ENCODE data around the gene MAB21L2.
"Not testable (repeated sequence)": the region's sequence is repeated elsewhere in the genome, so short reads cannot be mapped to it uniquely, and the experiment has no call there.

The MAB21L2 gene

DNA sequence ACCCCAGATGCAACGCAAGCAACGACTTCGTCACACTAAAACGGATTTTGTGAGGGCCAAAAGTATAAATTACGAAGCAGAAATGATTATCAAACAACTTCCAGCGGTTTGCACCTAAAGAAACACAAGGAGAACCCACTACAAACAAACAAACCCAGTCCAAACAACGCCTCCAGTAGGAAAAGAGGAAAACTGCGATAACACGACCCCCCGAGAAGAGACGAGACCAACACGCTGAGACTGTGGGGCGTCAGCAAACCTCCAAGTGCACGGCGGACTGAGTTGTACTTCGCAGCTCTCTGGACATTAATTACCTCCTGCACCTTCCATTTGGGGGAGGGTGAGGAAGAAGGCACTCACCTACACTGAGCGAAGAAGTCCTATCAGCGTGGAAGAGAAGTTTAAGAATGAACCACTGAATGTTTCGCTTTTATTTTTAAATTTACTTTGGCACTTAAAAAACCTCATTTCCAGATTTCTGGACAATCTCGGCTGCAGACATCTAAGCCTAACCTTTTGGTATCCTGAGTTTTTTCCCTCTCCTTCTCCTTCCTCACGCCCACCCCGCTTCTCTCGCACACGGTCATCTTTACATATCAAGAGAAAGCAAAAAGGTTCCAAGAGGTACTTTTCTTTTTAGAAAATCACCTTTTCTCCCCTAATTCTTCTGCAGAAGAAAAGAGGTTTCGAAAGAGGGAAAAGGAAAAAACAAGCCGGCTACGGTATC is at the start of gene MAB21L2:
Gene MAB21L2 (plus strand): TSS at position 6 of the 727 bp plus-strand sequence. CDS start 879 bp downstream, outside the sequence.
- no peak for DNase-seq

DNA sequence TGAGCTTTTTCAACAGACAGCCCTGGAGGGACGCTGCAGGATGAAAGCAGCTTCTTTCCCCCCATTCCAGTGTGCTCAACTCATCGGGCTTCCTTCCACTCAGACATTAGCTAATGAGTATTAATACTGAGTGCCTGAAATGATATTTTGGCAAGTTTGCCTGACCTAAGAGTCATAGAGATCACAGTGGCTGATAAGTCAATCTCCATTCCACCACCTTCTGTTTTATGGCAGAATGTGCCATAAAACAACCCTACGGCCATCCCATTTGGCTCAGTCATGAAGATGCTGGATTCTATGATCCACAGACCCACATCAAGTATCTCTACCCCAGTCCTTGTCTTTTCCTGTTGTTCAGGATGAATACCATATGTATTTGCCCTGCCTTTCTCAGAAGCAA is 48.3 kb upstream of the MAB21L2 start:
- DNase-seq = no peak

DNA sequence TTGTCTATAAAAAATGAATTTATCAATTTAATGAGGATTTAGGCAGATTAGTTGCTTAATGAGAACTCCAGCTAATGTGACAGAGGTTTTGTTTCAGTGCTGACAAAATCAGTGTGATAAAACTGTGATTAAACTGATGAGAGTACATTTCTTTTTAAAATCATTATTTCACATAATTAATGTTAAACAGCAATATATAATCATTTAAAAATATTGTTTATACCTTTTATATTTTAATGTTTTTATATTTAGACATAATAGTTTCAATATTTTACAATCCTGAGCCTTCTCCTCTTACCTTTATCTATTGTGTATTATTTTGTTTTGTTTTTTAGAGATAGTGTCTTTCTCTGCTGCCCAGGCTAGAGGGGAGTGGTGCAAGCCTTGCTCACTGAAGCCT is 47.1 kb upstream of the MAB21L2 start:
- no peak for DNase-seq

DNA sequence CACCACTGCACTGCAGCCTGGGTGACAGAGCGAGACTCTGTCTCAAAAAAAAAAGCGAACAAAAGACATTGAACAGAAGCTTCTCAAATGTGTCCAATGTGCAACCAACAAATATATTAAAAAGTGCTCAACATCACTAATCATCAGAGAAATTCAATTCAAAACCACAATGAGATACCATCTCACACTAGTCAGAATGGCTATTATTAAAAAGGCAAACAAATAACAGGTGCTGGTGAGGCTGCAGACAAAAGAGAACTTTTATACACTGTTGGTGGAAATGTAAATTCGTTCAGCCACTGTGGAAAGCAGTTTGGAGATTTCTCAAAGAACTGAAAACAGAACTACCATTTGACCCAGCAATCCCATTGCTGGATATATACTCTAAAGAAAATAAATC is 44.0 kb upstream of the MAB21L2 start:
- not testable (repeated sequence) for DNase-seq

DNA sequence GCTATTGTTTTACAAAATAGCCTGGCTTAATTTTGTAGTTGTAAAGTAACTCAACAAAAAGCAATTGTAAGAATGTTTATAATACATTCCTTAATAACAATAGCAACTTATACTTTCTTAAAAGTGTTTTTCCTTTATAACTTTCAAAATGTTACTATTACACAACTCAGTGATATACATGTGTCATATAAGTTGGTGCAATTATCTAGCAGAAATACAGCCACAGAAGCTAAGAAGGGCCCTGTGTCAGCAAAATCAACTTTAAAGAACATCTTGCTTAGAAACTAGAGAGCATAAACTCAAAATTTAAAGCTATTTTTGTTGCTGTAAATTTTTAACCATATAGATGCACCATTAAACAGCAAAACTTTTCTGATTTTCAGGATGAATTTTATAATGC is 41.4 kb upstream of the MAB21L2 start:
- no peak for DNase-seq

DNA sequence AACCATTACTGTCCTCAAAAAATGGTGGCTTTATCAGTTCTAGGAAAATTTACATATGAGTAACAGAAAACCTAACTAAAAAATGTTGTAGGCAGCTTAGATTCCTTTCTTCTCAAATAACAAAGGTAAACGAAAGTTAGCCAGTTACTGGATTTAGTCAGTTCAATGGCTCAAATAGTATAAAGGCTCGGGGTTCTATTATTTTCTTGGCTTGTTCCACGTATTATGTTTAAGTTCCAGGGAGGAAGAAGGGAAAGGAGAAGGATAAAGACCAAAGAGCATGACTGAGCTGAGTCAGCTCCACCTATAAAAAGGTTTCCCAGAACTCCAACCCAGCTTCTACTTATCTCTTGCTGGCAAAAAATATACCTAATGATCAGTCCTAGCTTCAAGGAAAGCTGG is 41.0 kb upstream of the MAB21L2 start:
- DNase-seq = no peak

DNA sequence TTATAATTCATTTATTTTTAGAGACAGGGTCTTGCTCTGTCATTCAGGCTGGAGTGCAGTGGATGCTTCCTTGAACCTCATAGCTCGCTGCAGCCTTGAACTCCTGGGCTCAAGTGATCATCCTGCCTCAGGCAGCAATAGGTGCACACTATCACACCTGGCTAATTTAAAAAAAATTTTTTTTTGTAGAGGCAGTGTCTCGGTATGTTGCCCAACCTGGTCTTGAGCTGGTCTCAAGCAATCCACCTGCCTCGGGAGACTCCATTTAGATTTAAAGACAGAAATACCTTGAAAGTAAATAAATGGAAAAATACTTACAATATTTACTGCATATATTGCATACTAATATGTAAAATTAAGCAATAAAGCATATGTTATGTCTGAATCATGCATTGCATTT is 40.3 kb upstream of the MAB21L2 start:
- no peak for DNase-seq

DNA sequence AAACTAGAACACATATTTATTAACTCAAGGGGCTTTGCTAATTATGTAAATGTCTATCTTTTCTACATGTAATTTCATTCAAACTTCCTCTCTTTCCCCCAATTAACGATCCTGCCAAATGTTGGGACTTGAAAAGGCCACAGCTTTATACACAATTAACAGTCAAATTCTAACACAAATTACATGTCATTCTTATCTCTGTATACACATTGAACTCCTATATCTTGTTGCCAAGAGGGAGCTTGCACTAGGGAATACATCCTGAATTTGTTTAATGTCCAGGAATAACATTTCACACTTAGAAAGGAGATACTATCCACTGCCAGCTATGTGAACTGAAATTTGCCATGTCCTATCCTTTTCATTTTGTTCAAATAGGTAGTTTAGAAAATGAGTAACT is 38.9 kb upstream of the MAB21L2 start:
- DNase-seq = no peak

DNA sequence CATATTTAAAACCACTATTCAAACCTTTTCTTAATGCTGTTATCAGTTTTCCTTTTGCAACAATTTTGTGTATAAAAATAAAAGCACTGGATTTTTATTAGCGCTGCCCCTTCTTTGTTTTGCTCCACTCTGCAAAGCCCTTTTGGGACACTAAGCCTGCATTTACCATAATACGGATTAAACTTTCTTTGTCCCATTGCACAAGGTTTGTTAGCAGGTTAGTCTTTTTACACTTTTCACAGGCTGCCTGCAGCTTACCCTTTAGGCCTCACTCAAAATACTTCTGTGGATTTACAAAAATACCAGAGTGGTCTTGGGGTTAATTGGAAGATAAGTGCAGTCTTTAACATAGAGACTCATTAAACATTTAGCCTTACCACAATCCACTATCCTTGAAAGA is 35.7 kb upstream of the MAB21L2 start:
- no peak for DNase-seq

DNA sequence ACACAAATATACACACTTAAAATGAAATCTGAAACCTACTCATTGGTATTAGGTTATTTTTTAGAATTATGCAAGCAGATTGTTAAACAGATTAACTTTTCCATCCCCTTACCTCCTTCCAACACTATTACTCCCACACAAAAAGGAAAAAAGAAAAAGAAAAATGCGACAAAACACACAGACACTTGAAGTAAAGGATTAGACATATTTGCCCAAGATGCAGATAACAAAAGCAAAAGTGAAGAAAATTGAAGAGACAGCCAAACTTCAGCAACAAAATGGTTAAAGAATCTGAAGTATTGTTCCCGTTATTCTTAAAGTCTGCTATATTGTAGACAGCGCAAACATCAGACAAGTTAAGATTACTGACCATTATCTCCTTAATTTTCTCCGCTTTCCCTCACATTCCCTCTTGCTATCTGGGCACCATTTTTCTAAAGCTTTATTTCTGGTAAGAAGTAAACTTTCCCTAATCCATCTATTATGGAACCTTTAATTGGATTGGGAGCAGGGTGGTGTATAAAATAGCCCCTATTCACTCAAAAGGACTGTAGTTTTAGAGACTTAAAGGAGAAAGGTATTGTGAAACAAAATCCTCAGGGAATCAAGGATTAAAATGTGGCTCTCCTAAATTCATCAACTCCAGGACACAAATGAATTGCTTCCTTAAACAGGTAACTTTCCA is 34.7 kb upstream of the MAB21L2 start:
- DNase-seq = no peak

DNA sequence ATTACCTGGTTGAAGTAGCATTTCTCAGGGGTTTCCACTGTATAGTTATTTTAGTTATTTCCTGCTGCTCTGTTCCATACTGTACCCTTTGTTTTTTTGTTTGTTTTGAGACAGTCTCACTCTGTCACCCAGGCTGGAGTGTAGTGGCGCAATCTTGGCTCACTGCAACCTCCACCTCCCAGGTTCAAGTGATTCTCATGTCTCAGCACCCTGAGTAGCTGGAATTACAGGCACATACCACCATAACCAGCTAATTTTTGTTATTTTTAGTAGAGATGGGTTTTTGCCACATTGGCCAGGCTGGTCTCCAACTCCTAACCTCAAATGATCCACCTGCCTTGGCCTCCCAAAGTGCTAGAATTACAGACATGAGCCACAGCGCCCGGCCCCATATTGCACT is 24.1 kb upstream of the MAB21L2 start:
- not testable (repeated sequence) for DNase-seq

DNA sequence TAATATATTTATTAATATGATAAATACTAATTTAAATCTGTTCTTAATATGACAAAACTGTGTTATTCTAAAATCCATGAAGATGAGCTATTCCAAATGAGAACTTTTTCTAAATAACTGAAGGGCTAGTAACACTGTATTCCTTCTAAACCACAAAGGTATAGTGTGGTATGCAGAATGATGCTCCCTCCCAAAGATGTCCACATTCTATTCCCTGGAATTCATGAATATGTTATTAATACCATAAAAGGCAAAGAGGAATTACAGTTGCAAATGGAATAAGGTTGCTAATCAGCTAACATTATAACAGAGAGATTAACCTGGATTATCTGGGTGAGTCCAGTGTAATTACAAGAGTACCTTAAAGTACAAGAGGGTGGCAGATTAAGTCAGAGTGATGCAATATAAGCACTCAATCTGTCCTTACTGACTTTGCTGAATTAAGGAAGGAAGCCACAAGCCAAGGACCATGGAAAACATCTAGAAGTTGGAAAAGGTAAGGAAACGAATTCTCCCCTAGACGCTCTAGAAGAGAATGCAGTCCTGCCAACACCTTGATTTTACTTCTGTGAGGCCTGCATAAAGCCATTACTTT is 20.7 kb upstream of the MAB21L2 start:
- DNase-seq = no peak

DNA sequence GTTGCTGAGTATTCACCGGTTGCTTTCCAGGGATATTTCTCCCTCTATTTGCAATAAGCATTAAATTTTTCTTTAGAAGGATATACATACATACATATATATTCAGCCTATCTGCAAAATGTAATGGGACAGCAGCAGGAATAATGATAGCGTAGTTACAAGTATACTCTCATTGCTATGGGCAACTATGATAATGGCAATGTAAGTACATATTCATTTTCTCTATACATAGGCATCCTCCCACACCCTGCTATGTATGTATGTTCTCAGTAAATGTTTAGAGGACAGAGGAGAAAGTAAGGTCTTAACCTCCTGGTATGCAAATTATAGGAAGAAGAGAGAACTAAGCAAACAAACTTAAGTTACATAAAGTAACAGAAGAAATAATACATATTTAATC is 19.7 kb upstream of the MAB21L2 start:
- DNase-seq = no peak

DNA sequence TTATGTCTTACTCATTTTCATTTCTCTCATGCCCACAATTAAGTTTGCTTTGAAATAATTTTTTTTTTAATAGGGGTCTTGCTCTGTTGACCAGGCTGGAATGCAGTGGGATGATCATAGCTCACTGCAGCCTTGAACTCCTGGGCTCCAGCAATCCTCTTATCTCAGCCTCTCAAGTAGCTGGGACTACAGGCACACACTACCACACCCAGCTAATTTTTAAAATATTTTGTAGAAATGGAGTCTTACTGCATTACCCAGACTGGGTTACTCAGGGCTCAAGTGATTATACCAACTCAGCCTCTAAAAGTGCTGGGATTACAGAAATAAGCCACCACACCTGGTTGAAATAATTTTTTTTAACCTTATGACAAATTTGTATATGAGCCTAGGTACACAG is 19.2 kb upstream of the MAB21L2 start:
- DNase-seq = no peak

DNA sequence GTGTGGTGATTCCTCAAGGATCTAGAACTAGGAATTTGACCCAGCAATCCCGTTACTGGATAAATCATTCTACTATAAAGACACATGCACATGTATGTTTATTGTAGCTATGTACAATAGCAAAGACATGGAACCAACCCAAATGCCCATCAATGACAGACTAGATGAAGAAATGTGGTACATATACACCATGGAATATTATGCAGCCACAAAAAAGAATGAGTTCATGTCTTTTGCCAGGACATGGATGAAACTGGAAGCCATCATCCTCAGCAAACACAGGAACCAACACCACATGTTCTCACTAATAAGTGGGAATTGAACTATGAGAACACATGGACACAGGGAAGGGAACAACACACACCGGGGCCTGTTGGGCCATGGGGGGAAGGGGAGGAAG is 17.0 kb upstream of the MAB21L2 start:
- DNase-seq = not testable (repeated sequence)

DNA sequence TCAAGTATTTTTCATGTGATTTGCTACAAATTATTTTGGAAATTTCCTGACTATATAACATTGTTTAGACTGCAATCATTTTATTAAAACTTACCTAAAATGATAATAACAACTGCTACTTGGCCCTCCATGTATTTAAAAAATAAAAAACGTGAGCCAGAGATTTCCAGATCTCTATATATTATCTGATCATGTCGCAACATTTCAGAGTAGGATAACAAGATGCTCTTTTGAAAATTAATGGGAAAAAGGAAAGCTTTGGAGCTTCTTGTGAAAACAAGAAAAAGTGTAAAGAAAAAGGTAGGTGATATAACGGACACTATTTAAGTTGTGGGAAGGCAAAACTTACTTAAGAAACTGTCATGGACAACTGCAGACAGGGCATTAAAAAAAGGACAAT is 14.9 kb upstream of the MAB21L2 start:
- DNase-seq = no peak

DNA sequence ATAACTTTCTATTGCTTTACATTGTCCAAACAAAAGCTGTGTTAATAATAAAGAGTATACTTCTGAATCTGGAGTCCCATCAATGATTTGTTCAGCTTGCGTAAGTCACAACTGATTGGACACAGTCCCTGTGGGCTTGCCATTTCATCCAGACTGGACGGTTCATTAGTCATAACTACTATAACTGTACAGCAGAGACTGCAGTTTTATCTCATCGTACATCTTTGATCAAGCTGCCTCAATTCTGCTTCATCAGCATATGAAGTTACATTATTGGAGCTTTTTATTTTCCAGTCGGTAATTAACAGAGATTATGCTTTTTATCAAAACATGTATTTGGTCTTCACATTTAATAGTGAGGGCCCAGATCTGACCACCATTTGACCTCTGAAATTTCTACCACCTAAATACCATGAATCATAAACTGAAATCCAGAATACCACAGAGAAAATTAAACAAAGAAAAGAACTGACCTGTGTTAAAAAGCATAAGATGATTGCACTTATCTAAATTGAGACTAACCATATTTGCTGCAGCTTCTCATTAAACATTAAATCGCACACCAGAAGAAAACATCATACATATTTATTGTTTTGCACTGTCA is 12.5 kb upstream of the MAB21L2 start:
- no peak for DNase-seq

DNA sequence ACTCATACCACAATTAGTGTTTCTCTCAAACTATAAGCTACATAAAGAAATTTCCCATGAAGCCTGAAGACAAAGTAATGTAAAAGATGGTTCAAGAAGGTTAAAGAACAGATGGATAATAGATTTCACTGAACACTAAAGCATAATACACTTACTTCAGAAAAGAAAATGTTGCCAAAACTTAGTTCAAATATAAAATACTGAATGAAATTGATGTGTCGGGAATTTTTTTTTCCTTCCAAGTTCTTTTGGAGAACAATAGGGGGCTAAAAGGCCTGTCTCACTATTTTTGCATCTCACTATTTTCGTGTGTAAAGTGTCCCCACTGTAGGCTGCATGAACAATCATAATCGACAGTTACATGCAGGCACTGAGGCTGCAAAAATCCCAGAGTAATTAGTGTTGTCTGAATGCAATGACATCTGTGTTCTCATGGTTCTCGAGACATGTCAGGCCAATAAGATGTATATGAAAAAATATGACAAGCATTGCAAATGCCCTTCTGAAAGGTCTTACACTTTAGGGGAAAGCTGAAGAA is 11.9 kb upstream of the MAB21L2 start:
- no peak for DNase-seq

DNA sequence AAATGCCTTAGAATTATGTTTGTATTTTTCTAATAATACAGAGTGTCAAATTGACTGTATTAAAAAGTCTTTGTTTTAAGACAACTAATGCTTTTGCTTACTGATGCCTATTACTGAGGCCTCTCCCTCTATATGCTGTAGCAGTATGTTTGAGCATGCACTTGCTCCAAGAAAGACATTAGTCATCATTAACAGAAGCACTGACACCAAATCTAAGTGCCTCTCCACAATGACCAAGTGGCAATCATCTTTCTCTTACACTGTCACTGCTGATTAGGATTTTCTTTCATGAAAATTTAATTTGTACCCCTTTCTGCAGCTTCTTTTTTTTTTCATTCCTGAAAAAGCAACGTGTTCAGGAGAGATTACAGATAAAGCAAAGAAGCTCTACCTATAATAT is 11.1 kb upstream of the MAB21L2 start:
- DNase-seq = no peak

DNA sequence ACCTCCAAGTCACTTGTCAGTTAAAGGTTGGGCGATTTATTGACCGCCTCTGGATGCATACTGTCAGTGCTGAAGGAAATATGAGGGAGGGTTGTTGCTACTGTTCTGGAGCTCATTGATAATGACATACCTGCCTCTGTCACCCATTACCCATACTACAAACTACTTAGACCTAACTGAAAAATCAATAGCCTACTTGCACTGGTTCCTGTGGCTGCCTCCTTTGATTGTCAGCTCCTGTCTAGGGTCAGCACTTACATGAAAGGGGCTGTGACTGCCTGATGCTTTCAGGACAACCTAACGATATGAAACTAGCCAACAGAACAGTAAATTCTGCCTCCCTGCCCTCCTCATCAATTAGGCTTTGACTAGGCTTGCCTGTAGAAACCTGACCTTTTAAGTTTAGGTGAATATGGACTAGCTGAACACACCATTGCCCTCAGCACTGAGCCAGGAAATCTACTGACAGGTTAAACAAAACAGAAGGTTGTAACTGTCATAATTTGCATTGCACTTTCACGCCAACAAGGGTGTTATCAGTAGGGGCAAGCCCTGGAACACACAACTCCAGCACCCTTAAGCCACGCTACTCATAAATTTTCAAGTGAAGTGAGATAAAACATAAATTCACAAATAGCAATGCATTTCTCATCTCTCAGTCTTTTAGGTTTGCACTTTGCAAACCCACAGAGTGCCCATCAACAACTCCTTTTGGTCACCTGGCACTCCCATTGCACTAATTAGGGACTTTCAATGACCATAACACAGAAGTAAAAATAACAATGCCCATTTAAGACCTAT is 9.0 kb upstream of the MAB21L2 start:
- no peak for DNase-seq

DNA sequence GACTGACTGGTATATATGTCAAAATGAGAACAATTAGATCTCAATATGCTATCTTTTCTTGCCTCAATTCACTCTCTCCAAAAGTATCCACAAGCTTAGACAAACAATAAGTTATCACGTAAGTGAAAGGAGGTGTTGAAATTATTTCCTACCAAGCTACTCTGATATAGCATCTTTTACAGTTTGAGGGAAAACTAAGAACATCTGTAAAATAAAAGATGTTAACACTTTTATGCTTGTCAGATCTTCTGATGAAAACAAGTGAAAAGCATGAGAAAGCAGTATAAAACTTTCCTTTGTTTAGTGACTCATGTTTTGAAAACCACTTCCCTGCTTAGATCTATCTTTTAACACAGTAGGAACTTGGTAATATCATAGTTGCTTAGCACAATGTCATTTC is 8.4 kb upstream of the MAB21L2 start:
- no peak for DNase-seq

DNA sequence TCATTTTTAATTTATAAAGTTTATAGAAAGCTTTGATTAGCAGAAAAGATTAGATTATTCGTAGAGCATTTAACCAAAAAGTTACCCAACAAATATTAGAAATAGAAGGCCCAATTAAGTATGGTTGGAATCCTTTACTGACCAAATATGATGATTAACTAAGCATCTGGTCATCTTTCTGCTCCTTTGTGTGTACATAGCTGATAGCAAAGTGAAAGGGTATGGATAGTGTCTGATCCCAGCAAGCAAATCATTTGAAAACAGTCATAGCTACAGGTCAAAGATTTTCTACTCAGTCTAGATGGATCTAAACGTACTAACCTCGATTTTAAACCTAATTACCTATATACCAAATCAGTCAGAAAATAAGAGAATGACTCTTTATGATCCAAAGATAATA is 7.3 kb upstream of the MAB21L2 start:
- DNase-seq = no peak

DNA sequence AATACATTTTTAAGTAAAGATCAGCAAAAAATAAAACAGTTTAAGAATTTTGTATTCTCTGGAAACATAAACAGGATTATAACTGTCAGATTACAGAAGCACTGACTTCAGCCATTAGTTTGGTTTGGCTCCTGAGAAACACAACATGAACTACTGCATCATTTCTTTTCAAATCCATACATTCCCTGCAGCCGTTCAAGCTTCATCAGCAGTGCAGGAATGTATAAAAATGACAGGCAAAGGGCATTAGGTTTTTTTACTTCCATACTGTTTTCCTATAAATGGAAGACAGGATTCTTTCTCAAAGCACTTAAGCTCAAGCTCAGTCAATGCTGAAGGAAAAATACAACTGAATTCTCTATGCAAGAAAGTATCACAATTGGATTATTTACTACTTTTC is 4.2 kb upstream of the MAB21L2 start:
- no peak for DNase-seq

Measured in activated CD8-positive, alpha-beta memory T cell treated with anti-CD3 and anti-CD28 coated beads, Interleukin-2, amount 50 U/mL, for 4 hours (primary cell).